K562 (cell line): ENCODE results near the gene TTC28. TPM values are rescaled to one million over a fixed set of nuclear protein-coding genes. Genes with fewer than 3 reads are reported as not detected.
"Not testable (repeated sequence)": the region's sequence is repeated elsewhere in the genome, so short reads cannot be mapped to it uniquely, and the experiment has no call there.

Experiments used
- ATAC-seq: fragments of 200-7000 bp; cut with Tn5 transposase; 3 replicates; pipeline ENCODE4 v1.9.1; 2020; ENCODE audit warnings: moderate library complexity
- BruUV-seq: library from RNA; stranded (reverse); fragments of 400-500 nt; replicated peaks from 2 replicates; lab custom pipeline; 2021; lab: Mats Ljungman, UMichigan
- CTCF ChIA-PET: fragments of 300-600 bp; formaldehyde crosslinking; extraction: SDS; loops from one replicate; lab custom pipeline; 2021; ENCODE audit warnings: low intra/inter-chr PET ratio; lab: Yijun Ruan, JAX
- POLR2A ChIA-PET: fragments of 300-600, 350-650 bp; sonication (Branson Sonifier 250); formaldehyde crosslinking; extraction: SDS; loops from one replicate; lab custom pipeline; 2021; ENCODE audit warnings: antibody characterized with exemption, inconsistent platforms; lab: Yijun Ruan, JAX
- DNase-seq, 4 experiments: peaks; one replicate each; pipeline versions ENCODE4 v3.0.0 to v3.0.0-alpha.2; 2011 to 2018; ENCODE audit warnings: low spot score in 3 of 4, mixed read lengths in 3 of 4; ENCODE audit errors: extremely low read depth in 1 of 4
- FAIRE-seq: peaks from 2 replicates; lab custom pipeline; 2011; peaks lifted over from hg19 to GRCh38; lab: Jason Lieb, UNC
- H2AFZ ChIP-seq: 2 replicates; pipeline ENCODE4 v1.6.0; 2011; ENCODE audit warnings: low read depth, low read length, control low read depth, inconsistent platforms
- H3K27ac ChIP-seq: fragments of 200-600 bp; 3 replicates; pipeline ENCODE4 v1.8.0; 2011; ENCODE audit warnings: low read depth, mild to moderate bottlenecking, control low read depth, inconsistent platforms, low read length, moderate library complexity, mixed read lengths; ENCODE audit errors: extremely low read depth
- H3K27me3 ChIP-seq, 2 experiments: fragments of 300-600 bp in 1 of 2; 2 replicates in 1 of 2; 3 replicates in 1 of 2; pipeline versions ENCODE4 v1.6.0 to v1.8.0; 2011; ENCODE audit warnings: inconsistent platforms in 2 of 2, low read length in 2 of 2, mild to moderate bottlenecking in 1 of 2, mixed read lengths in 1 of 2, moderate library complexity in 1 of 2; ENCODE audit not compliant: control insufficient read depth in 2 of 2, insufficient read depth in 2 of 2
- H3K36me3 ChIP-seq: fragments of 300-600 bp; 3 replicates; pipeline ENCODE4 v1.8.0; 2011; ENCODE audit warnings: mild to moderate bottlenecking, low read length, inconsistent platforms; ENCODE audit not compliant: control insufficient read depth, insufficient read depth
- H3K4me1 ChIP-seq, 2 experiments: fragments of 200-600 bp in 1 of 2; replicated peaks in 1 of 2; 2 replicates in 1 of 2; 3 replicates in 1 of 2; pipeline versions ENCODE4 v1.5.1 to v1.8.0; 2011; ENCODE audit warnings: inconsistent platforms in 2 of 2, low read length in 2 of 2, mild to moderate bottlenecking in 1 of 2, mixed read lengths in 1 of 2, moderate library complexity in 1 of 2; ENCODE audit not compliant: control insufficient read depth in 2 of 2, insufficient read depth in 2 of 2
- H3K4me2 ChIP-seq: 2 replicates; pipeline ENCODE4 v1.6.1; 2011; ENCODE audit warnings: low read length, control low read depth, inconsistent platforms, mixed read lengths; ENCODE audit not compliant: insufficient read depth
- H3K4me3 ChIP-seq: fragments of 200-600 bp; sonication (generic), shearing (Covaris generic); 2 replicates; pipeline ENCODE4 v1.5.1; 2016; ENCODE audit warnings: control low read depth, inconsistent platforms
- H3K79me2 ChIP-seq: fragments of 200-600 bp; 3 replicates; pipeline ENCODE4 v1.8.0; 2011; ENCODE audit warnings: low read length, inconsistent platforms; ENCODE audit not compliant: control insufficient read depth, insufficient read depth
- H3K9ac ChIP-seq, 2 experiments: 2 replicates each; pipeline versions ENCODE4 v1.6.0 to v1.6.1; 2011; ENCODE audit warnings: low read depth in 2 of 2, low read length in 2 of 2, control low read depth in 1 of 2, inconsistent platforms in 1 of 2, mild to moderate bottlenecking in 1 of 2, mixed read lengths in 1 of 2; ENCODE audit not compliant: insufficient read depth in 1 of 2
- H3K9me1 ChIP-seq: one replicate; pipeline ENCODE4 v1.6.0; 2011; ENCODE audit warnings: inconsistent platforms, mild to moderate bottlenecking, low read length, moderate library complexity; ENCODE audit not compliant: control insufficient read depth, insufficient read depth
- H3K9me3 ChIP-seq: replicated peaks from 2 replicates; pipeline ENCODE4 v1.5.1; 2011; ENCODE audit warnings: low read depth, low read length, inconsistent platforms; ENCODE audit not compliant: control insufficient read depth, insufficient read depth
- H4K20me1 ChIP-seq: replicated peaks from 2 replicates; pipeline ENCODE4 v1.6.1; 2011; ENCODE audit warnings: low read length, inconsistent platforms, mixed read lengths; ENCODE audit not compliant: control insufficient read depth, insufficient read depth
- AFF4 ChIP-seq: sonication (generic); formaldehyde crosslinking; IDR thresholded peaks from 2 replicates; pipeline ENCODE4 v1.8.0; 2023; ENCODE audit warnings: mild to moderate bottlenecking, missing genetic modification reagents
- FOXJ3 ChIP-seq: sonication (generic); formaldehyde crosslinking; IDR thresholded peaks from 2 replicates; pipeline ENCODE4 v1.4.0; 2020; ENCODE audit warnings: mild to moderate bottlenecking, missing genetic modification reagents
- ZFP36 ChIP-seq: fragments of 150-350 bp; IDR thresholded peaks from 2 replicates; pipeline ENCODE4 v1.6.1; 2018; ENCODE audit warnings: low read length, low read depth; ENCODE audit not compliant: partially characterized antibody
- WGBS: fragments of 100-300 bp; shearing (Covaris generic); methylation state at CpG from one replicate; pipeline ENCODE4 v1.1.6; 2016; ENCODE audit warnings: low coverage, mixed read lengths; ENCODE audit not compliant: insufficient coverage; ENCODE audit errors: missing lambda C conversion rate; 5-methylcytosine and 5-hydroxymethylcytosine counted together
- in situ Hi-C: fragments of 300-500 bp; cut with MboI; formaldehyde crosslinking; loops from 4 replicates; pipeline ENCODE4 v1.15.0; 2018; ENCODE audit warnings: inconsistent platforms, mixed read lengths
- intact Hi-C: fragments of 100-400 bp; cut with micrococcal nuclease; formaldehyde crosslinking; loops from 2 replicates; pipeline ENCODE4 v1.14.2; 2022
- polyA plus RNA-seq, 8 experiments: library from polyadenylated mRNA; depleted of rRNA in 4 of 8; stranded (reverse) in 5 of 8; unstranded in 3 of 8; fragments of >200 nt; fragmentation: Nextera tagmentation in 2 of 8; fragmentation: Illumina TruSeq in 1 of 8; extraction: Ambion mirVana in 2 of 8; extraction: Trizol in 1 of 8; gene quantifications; 2 replicates each; pipeline versions ENCODE4 v1.2.1 to v1.2.3, GENCODE V29; 2011 to 2014; ENCODE audit warnings: inconsistent platforms in 1 of 8, missing spikeins in 1 of 8
- total RNA-seq, 7 experiments: library from RNA; depleted of rRNA in 6 of 7; stranded (reverse); fragments of >200 nt in 6 of 7; fragmentation: Illumina TruSeq in 2 of 7; extraction: Trizol in 2 of 7; gene quantifications; 2 replicates each; pipeline versions ENCODE4 v1.2.1 to v1.2.3, GENCODE V29; 2011 to 2021; ENCODE audit warnings: low replicate concordance in 1 of 7

Gene TTC28
- total and polyA plus RNA-seq, 9 of the 15 experiments (the other 6 are each of a cell fraction or from before 2014, with no cell fraction given), result 0.22 to 10.7 (median 3.1) TPM

GRCh38 chr22:28497188-28497587 is 182.5 kb downstream of the TTC28 start:
- Histone ChIP-seq H3K27me3 (no peaks in the 10 kb centered on the region), H2AFZ (no peak overlapping the region), H3K4me2 (no peak overlapping the region), H3K4me1 (no peaks in the 10 kb centered on the region), H3K4me3 (no peak overlapping the region), H4K20me1 (no peaks in the 10 kb centered on the region), H3K9me1 (no peaks in the 10 kb centered on the region), H3K9ac (no peak overlapping the region), H3K36me3 (no peaks in the 10 kb centered on the region), H3K27ac (no peak overlapping the region), H3K9me3 (no peaks in the 10 kb centered on the region), H3K79me2 (no peaks in the 10 kb centered on the region)
- CTCF ChIA-PET, result no interaction called here
- ATAC-seq (no peak), FAIRE-seq (no peak), DNase-seq (no peak)
- no TSS peak for BruUV-seq
- POLR2A ChIA-PET, result no interaction called here
- no peak for TF ChIP-seq FOXJ3 (CRISPR knock-in tag)
- no peak for TF ChIP-seq AFF4 (CRISPR knock-in tag)
- TF ChIP-seq ZFP36, result no peak
- WGBS, result 46% methylated on average over 2 of the region's 2 CpGs
- intact Hi-C loops (no loop called here), in situ Hi-C loops (no loop called here)

- H3K27me3 ChIP-seq, in situ Hi-C loops, BruUV-seq, H3K9me3 ChIP-seq, H3K4me3 ChIP-seq, DNase-seq, H3K9me1 ChIP-seq, H2AFZ ChIP-seq, H4K20me1 ChIP-seq, FAIRE-seq, ATAC-seq, H3K4me2 ChIP-seq, H3K4me1 ChIP-seq, CTCF ChIA-PET, H3K79me2 ChIP-seq, H3K27ac ChIP-seq, POLR2A ChIA-PET, H3K9ac ChIP-seq, H3K36me3 ChIP-seq, intact Hi-C loops: not testable (repeated sequence)
- WGBS, result no CpG with 5 or more reads among the region's 2 CpGs
Measured at GRCh38 chr22:28491289-28491688, 188.4 kb downstream of the TTC28 start.
